ENCODE results near the gene TMX3.

GRCh38 chr18:68740966-68741365 is 26.1 kb upstream of the TMX3 start:
- TF ChIP-seq POLR2AphosphoS5 (IDR thresholded peaks at IDR 0.05; ENCODE audit: borderline replicate concordance, low read depth, low read length) = no peak
- no peak for TF ChIP-seq EZH2 (IDR thresholded peaks at IDR 0.05)
- no peak for TF ChIP-seq FOXP2 (optimal IDR thresholded peaks at IDR 0.05; ENCODE audit: control extremely low read depth, extremely low read length, insufficient read depth)

Measured in SK-N-MC (cell line).